Stimulated activated naive CD8-positive, alpha-beta T cell treated with anti-CD3 and anti-CD28 coated beads, Interleukin-15, amount 100 ng/mL, for 72 hours (primary cell): ENCODE measurements around the gene GRB10.

Experiments used
- ATAC-seq: fragments of 150-1000 bp; cut with Tn5 transposase; 2 replicates; pipeline ENCODE4 v1.10.0; 2021; ENCODE audit warnings: mild to moderate bottlenecking, moderate library complexity
- DNase-seq, 2 donors: peaks; one replicate each; pipeline ENCODE4 v3.0.0; 2021 to 2022
- H3K27ac Mint-ChIP-seq, 2 donors: one replicate each; pipeline ENCODE4 v1.8.0; 2022; ENCODE audit warnings: mild to moderate bottlenecking in 2 of 2, mixed read lengths in 2 of 2, moderate library complexity in 2 of 2
- H3K27me3 Mint-ChIP-seq: one replicate; pipeline ENCODE4 v1.8.0; 2022; ENCODE audit warnings: mixed read lengths
- H3K4me1 Mint-ChIP-seq: one replicate; pipeline ENCODE4 v1.8.0; 2022; ENCODE audit warnings: mild to moderate bottlenecking, mixed read lengths
- H3K4me3 Mint-ChIP-seq, 2 donors: one replicate each; pipeline ENCODE4 v1.8.0; 2022; ENCODE audit warnings: mild to moderate bottlenecking in 2 of 2, mixed read lengths in 2 of 2, moderate library complexity in 1 of 2
- H3K9me3 Mint-ChIP-seq, 2 donors: one replicate each; pipeline ENCODE4 v1.8.0; 2022; ENCODE audit warnings: mixed read lengths in 2 of 2

GRB10 gene

GRCh38 chr7:50650057-50650664 is 132.5 kb downstream of the GRB10 start:
- Mint-ChIP-seq H3K4me1 (no peaks in the 10 kb centered on the region), H3K4me3 (no peak overlapping the region), H3K27me3 (no peaks in the 10 kb centered on the region), H3K9me3 (no peaks in the 10 kb centered on the region), H3K27ac (no peak overlapping the region)
- DNase-seq, result no peak
- no peak for ATAC-seq

- DNase-seq, result no peak
- no peaks in the 10 kb centered on the region for H3K4me1 Mint-ChIP-seq
- no peaks in the 10 kb centered on the region for H3K27me3 Mint-ChIP-seq
- H3K9me3 Mint-ChIP-seq, result no peaks in the 10 kb centered on the region
- ATAC-seq, result no peak
- no peak overlapping the region for H3K4me3 Mint-ChIP-seq
- no peak overlapping the region for H3K27ac Mint-ChIP-seq
These were observed 133.3 kb downstream of the GRB10 start for GRCh38 chr7:50649259-50649885.

- Mint-ChIP-seq H3K27me3 (no peaks in the 10 kb centered on the region), H3K27ac (no peak overlapping the region), H3K4me3 (no peak overlapping the region), H3K4me1 (no peaks in the 10 kb centered on the region), H3K9me3 (no peaks in the 10 kb centered on the region)
- DNase-seq (no peak), ATAC-seq (no peak)
These were observed 134.0 kb downstream of the GRB10 start for GRCh38 chr7:50648570-50649169.

- no peak overlapping the region for H3K27ac Mint-ChIP-seq
- H3K4me3 Mint-ChIP-seq, result no peak overlapping the region
- no peaks in the 10 kb centered on the region for H3K4me1 Mint-ChIP-seq
- DNase-seq, result no peak
- no peaks in the 10 kb centered on the region for H3K9me3 Mint-ChIP-seq
- no peak for ATAC-seq
- no peaks in the 10 kb centered on the region for H3K27me3 Mint-ChIP-seq
These were observed 134.6 kb downstream of the GRB10 start for GRCh38 chr7:50648076-50648475.

GRCh38 chr7:50647286-50647980 is 135.3 kb downstream of the GRB10 start:
- H3K4me3 Mint-ChIP-seq, result no peak overlapping the region
- H3K27me3 Mint-ChIP-seq, result no peaks in the 10 kb centered on the region
- H3K9me3 Mint-ChIP-seq, result no peaks in the 10 kb centered on the region
- H3K27ac Mint-ChIP-seq, result peak overlapping the region in 1 of 2 donors; percentile 48
- H3K4me1 Mint-ChIP-seq, result no peaks in the 10 kb centered on the region
- no peak for DNase-seq
- ATAC-seq, result no peak

GRCh38 chr7:50646069-50646468 is 136.6 kb downstream of the GRB10 start:
- no peak overlapping the region for H3K4me3 Mint-ChIP-seq
- H3K27me3 Mint-ChIP-seq, result no peaks in the 10 kb centered on the region
- no peak overlapping the region for H3K27ac Mint-ChIP-seq
- no peak for DNase-seq
- no peaks in the 10 kb centered on the region for H3K9me3 Mint-ChIP-seq
- H3K4me1 Mint-ChIP-seq, result no peaks in the 10 kb centered on the region
- ATAC-seq, result no peak

- Mint-ChIP-seq H3K4me3 (no peak overlapping the region), H3K27ac (no peak overlapping the region), H3K9me3 (no peaks in the 10 kb centered on the region), H3K4me1 (no peaks in the 10 kb centered on the region), H3K27me3 (no peaks in the 10 kb centered on the region)
- no peak for ATAC-seq
- no peak for DNase-seq
These were observed 137.5 kb downstream of the GRB10 start for GRCh38 chr7:50645186-50645585.

GRCh38 chr7:50644586-50644985 is 138.1 kb downstream of the GRB10 start:
- Mint-ChIP-seq H3K27me3 (no peaks in the 10 kb centered on the region), H3K4me3 (no peak overlapping the region), H3K9me3 (no peaks in the 10 kb centered on the region), H3K27ac (no peak overlapping the region), H3K4me1 (no peaks in the 10 kb centered on the region)
- DNase-seq, result no peak
- no peak for ATAC-seq

GRCh38 chr7:50644114-50644513 is 138.6 kb downstream of the GRB10 start:
- H3K27ac Mint-ChIP-seq, result no peak overlapping the region
- H3K4me3 Mint-ChIP-seq, result no peak overlapping the region
- H3K27me3 Mint-ChIP-seq, result no peaks in the 10 kb centered on the region
- ATAC-seq (no peak), DNase-seq (no peak)
- no peaks in the 10 kb centered on the region for H3K4me1 Mint-ChIP-seq
- H3K9me3 Mint-ChIP-seq, result no peaks in the 10 kb centered on the region

GRCh38 chr7:50641442-50642405 is 141.0 kb downstream of the GRB10 start:
- DNase-seq (no peak), ATAC-seq (no peak)
- Mint-ChIP-seq H3K4me1 (no peaks in the 10 kb centered on the region), H3K4me3 (no peak overlapping the region), H3K27me3 (no peaks in the 10 kb centered on the region), H3K9me3 (no peaks in the 10 kb centered on the region), H3K27ac (no peak overlapping the region)

GRCh38 chr7:50640779-50641178 is 141.9 kb downstream of the GRB10 start:
- Mint-ChIP-seq H3K4me1 (no peaks in the 10 kb centered on the region), H3K27ac (no peak overlapping the region), H3K27me3 (no peaks in the 10 kb centered on the region), H3K9me3 (no peaks in the 10 kb centered on the region), H3K4me3 (no peak overlapping the region)
- no peak for DNase-seq
- no peak for ATAC-seq

- no peaks in the 10 kb centered on the region for H3K9me3 Mint-ChIP-seq
- DNase-seq (no peak), ATAC-seq (peak; percentile 45)
- H3K27me3 Mint-ChIP-seq, result no peaks in the 10 kb centered on the region
- no peak overlapping the region for H3K27ac Mint-ChIP-seq
- no peaks in the 10 kb centered on the region for H3K4me1 Mint-ChIP-seq
- H3K4me3 Mint-ChIP-seq, result no peak overlapping the region
These were observed 142.4 kb downstream of the GRB10 start for GRCh38 chr7:50640256-50640655.

GRCh38 chr7:50637725-50638643 is 144.7 kb downstream of the GRB10 start:
- DNase-seq, result no peak

GRCh38 chr7:50634378-50634777 is 148.3 kb downstream of the GRB10 start:
- ATAC-seq (no peak), DNase-seq (no peak)
- Mint-ChIP-seq H3K4me1 (peaks cover 6% of the 10 kb centered on the region), H3K4me3 (no peak overlapping the region), H3K27me3 (peaks cover 8% of the 10 kb centered on the region), H3K9me3 (no peaks in the 10 kb centered on the region), H3K27ac (no peak overlapping the region)

More at GRCh38 chr7:50637725-50638643, 144.7 kb downstream of the GRB10 start:
- H3K27ac Mint-ChIP-seq, result no peak overlapping the region
- peaks cover 8% of the 10 kb centered on the region for H3K27me3 Mint-ChIP-seq
- H3K4me3 Mint-ChIP-seq, result no peak overlapping the region
- ATAC-seq, result no peak
- peaks cover 5% of the 10 kb centered on the region for H3K4me1 Mint-ChIP-seq
- no peaks in the 10 kb centered on the region for H3K9me3 Mint-ChIP-seq
